Gastrocnemius medialis (tissue), 4 donors: ENCODE data around the gene DIPK1C. TPM values are rescaled to one million over a fixed set of nuclear protein-coding genes. Genes with fewer than 3 reads are reported as not detected.

ENCODE experiments used
- ATAC-seq, 2 donors: fragments of 150-250 bp; one replicate each; pipeline ENCODE4 v1.9.1; 2016
- DNase-seq, 2 donors: peaks; one replicate each; pipeline ENCODE4 v3.0.0-alpha.2; 2019
- H3K27ac ChIP-seq, 4 donors: fragments of 200-600 bp; sonication (generic); 1 replicate in 1 of 4; 2 replicates in 3 of 4; pipeline ENCODE4 v1.5.1; 2016 to 2018; ENCODE audit warnings: mild to moderate bottlenecking in 2 of 4, moderate library complexity in 1 of 4
- H3K27me3 ChIP-seq, 3 donors: fragments of 200-600 bp; sonication (generic) in 2 of 3; 1 replicate in 1 of 3; 2 replicates in 2 of 3; pipeline versions ENCODE4 v1.5.1 to v1.6.0; 2016 to 2019; ENCODE audit warnings: mild to moderate bottlenecking in 1 of 3, moderate library complexity in 1 of 3
- H3K36me3 ChIP-seq, 2 donors: fragments of 200-600 bp; sonication (generic) in 1 of 2; one replicate each; pipeline ENCODE4 v1.5.1; 2017 to 2018
- H3K4me1 ChIP-seq, 2 donors: fragments of 200-600 bp; sonication (generic) in 1 of 2; one replicate each; pipeline ENCODE4 v1.5.1; 2016 to 2017; ENCODE audit warnings: mild to moderate bottlenecking in 2 of 2
- H3K4me3 ChIP-seq, 4 donors: fragments of 200-600 bp; sonication (generic) in 3 of 4; 1 replicate in 1 of 4; 2 replicates in 3 of 4; pipeline ENCODE4 v1.5.1; 2016 to 2019; ENCODE audit warnings: mild to moderate bottlenecking in 2 of 4
- H3K9me3 ChIP-seq, 3 donors: fragments of 200-600 bp; sonication (generic) in 2 of 3; 1 replicate in 1 of 3; 2 replicates in 2 of 3; pipeline ENCODE4 v1.5.1; 2016 to 2019
- POLR2A ChIP-seq, 2 donors: fragments of 450-650 bp; IDR thresholded peaks; one replicate each; pipeline ENCODE4 v1.6.1; 2017; ENCODE audit warnings: antibody characterized with exemption in 2 of 2, mild to moderate bottlenecking in 2 of 2, moderate library complexity in 2 of 2
- in situ Hi-C, 4 donors: fragments of 200-750 bp; cut with MboI; loops; one replicate each; pipeline versions ENCODE4 v1.15.0 to v1.8.0; 2017; ENCODE audit warnings: low sequenced_read_pairs in 4 of 4
- intact Hi-C: fragments of 100-400 bp; cut with DNase I; formaldehyde crosslinking; loops from one replicate; pipeline ENCODE4 v1.15.1; 2023; ENCODE audit warnings: low total_unique reads
- total RNA-seq, 4 donors: library from RNA; depleted of rRNA; stranded (reverse); fragments of >200 nt; gene quantifications; one replicate each; pipeline versions ENCODE4 v1.1.0 to v1.2.3, GENCODE V29; 2016
- TF ChIP-seq, protein P1 (sequence below), 5 experiments: fragments of 450-650 bp in 3 of 5; fragments of 200-600 bp in 2 of 5; sonication (generic) in 2 of 5; IDR thresholded peaks in 4 of 5; conservative IDR thresholded peaks in 1 of 5; 1 replicate in 4 of 5; 2 replicates in 1 of 5; pipeline ENCODE4 v1.5.1; 2016 to 2019; ENCODE audit warnings: antibody characterized with exemption in 5 of 5, mild to moderate bottlenecking in 3 of 5, moderate library complexity in 3 of 5

Gene DIPK1C
- total RNA-seq, 4 donors from 2014 or later = 0.07 to 2.0 TPM; not detected in 2

DNA sequence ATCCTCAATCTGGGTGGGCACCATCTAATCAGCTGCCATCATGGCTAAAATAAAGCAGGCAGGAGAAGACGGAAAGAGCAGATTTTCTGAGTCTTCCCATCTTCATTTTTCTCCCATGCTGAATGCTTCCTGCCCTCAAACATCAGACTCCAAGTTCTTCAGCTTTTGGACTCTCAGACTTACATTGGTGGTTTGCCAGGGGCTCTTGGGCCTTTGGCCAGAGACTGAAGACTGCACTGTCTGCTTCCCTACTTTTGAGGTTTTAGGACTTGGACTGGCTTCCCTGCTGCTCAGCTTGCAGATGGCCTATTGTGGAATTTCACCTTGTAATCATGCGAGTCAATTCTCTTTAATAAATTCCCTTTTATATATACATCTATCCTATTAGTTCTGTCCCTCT is 36.6 kb downstream of the DIPK1C start:
- no peak for DNase-seq
- H3K4me3 ChIP-seq = no peak overlapping the region
- no peak overlapping the region for H3K27ac ChIP-seq

DNA sequence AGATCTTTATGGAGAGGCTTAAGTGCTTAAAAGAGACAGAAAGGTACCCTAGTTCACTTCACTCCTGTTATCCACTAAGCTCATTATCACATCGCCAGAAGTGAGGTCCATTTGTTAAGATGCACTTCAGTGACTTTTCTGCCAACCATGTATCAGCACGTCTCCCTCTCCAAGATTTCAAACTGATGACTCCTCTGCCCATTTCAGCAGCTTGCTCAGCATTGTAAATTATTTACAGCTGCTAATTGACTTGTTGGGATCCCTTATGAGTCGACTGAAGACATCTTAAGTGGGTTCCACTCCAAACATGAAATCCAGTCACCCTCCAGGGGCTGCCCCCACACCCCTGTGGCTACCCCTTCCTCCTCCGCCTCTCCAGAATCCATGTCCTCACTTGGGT is 37.3 kb downstream of the DIPK1C start:
- Histone ChIP-seq H3K27ac (no peak overlapping the region), H3K4me3 (no peak overlapping the region), H3K27me3 (no peaks in the 10 kb centered on the region), H3K4me1 (peaks cover 0 to 5% of the 10 kb centered on the region in 2 donors), H3K9me3 (no peaks in the 10 kb centered on the region), H3K36me3 (no peaks in the 10 kb centered on the region)
- ATAC-seq (no peak), DNase-seq (no peak)
- TF ChIP-seq POLR2A (IDR thresholded peaks at IDR 0.05) = no peak
- TF ChIP-seq, protein P1, sequence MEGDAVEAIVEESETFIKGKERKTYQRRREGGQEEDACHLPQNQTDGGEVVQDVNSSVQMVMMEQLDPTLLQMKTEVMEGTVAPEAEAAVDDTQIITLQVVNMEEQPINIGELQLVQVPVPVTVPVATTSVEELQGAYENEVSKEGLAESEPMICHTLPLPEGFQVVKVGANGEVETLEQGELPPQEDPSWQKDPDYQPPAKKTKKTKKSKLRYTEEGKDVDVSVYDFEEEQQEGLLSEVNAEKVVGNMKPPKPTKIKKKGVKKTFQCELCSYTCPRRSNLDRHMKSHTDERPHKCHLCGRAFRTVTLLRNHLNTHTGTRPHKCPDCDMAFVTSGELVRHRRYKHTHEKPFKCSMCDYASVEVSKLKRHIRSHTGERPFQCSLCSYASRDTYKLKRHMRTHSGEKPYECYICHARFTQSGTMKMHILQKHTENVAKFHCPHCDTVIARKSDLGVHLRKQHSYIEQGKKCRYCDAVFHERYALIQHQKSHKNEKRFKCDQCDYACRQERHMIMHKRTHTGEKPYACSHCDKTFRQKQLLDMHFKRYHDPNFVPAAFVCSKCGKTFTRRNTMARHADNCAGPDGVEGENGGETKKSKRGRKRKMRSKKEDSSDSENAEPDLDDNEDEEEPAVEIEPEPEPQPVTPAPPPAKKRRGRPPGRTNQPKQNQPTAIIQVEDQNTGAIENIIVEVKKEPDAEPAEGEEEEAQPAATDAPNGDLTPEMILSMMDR (IDR thresholded peaks at IDR 0.05 in 4 of 5, conservative IDR thresholded peaks at IDR 0.05 in 1 of 5) = no peak
- in situ Hi-C loops (no loop called here), intact Hi-C loops (no loop called here)

More for the DNA sequence above, 36.6 kb downstream of the DIPK1C start:
- Histone ChIP-seq H3K36me3 (no peaks in the 10 kb centered on the region), H3K9me3 (no peaks in the 10 kb centered on the region), H3K4me1 (peaks cover 0 to 5% of the 10 kb centered on the region in 2 donors), H3K27me3 (no peaks in the 10 kb centered on the region)
- intact Hi-C loops (no loop called here), in situ Hi-C loops (no loop called here)
- ATAC-seq = no peak
- TF ChIP-seq, protein P1 (IDR thresholded peaks at IDR 0.05 in 4 of 5, conservative IDR thresholded peaks at IDR 0.05 in 1 of 5) = no peak
- no peak for TF ChIP-seq POLR2A (IDR thresholded peaks at IDR 0.05)

DNA sequence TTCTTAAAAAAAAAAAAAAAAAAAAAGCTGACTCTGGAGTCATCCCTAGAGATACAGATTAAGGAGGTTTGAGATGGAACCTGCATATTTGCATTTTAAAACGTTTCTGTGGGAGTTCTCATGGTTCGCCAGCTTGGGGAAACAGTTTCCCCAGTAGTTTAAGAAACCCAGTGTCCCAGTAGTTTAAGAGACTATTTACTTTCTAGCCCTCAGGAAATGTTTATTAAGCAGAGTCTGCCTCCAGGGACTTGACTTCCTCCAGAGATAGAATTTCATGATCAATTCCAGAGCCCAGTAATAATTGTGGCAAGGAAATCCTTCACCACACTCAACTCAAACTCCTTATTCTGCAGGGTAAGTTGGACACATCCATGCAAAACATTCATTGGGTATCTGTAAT is 39.1 kb downstream of the DIPK1C start:
- Histone ChIP-seq H3K4me3 (no peak overlapping the region), H3K27ac (no peak overlapping the region), H3K9me3 (no peaks in the 10 kb centered on the region), H3K36me3 (no peaks in the 10 kb centered on the region), H3K4me1 (peaks cover 0 to 5% of the 10 kb centered on the region in 2 donors), H3K27me3 (peaks cover 0 to under 1% (median 0%) of the 10 kb centered on the region in 3 donors)
- ATAC-seq (no peak), DNase-seq (no peak)
- in situ Hi-C loops (no loop called here), intact Hi-C loops (no loop called here)
- TF ChIP-seq, protein P1 (IDR thresholded peaks at IDR 0.05 in 4 of 5, conservative IDR thresholded peaks at IDR 0.05 in 1 of 5) = no peak
- no peak for TF ChIP-seq POLR2A (IDR thresholded peaks at IDR 0.05)

DNA sequence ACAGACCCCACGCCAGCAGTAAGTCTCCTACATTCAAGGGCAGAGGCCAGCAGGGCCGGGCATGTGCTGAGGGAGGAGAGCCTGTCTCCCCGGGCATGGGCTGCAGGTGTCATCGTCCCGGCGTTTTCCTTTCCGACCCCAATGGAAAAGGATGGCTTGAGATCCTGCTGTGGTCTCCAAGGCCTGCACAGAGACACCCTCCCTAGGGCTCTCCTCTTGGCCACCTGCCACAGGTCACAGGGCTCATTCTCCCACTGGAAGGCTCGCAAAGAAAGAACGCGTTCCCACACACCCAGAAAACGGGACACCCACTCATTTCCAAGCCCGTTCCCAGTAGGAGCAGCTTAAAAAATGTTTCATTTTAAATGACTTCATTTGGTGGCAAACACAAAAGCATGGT is 41.0 kb downstream of the DIPK1C start:
- Histone ChIP-seq H3K36me3 (no peaks in the 10 kb centered on the region), H3K27me3 (peaks cover 0 to 6% (median 3%) of the 10 kb centered on the region in 3 donors), H3K9me3 (no peaks in the 10 kb centered on the region), H3K27ac (no peak overlapping the region), H3K4me3 (no peak overlapping the region), H3K4me1 (peaks cover 0 to 5% of the 10 kb centered on the region in 2 donors)
- ATAC-seq (no peak), DNase-seq (no peak)
- intact Hi-C loops (no loop called here), in situ Hi-C loops (no loop called here)
- no peak for TF ChIP-seq POLR2A (IDR thresholded peaks at IDR 0.05)
- TF ChIP-seq, protein P1 (IDR thresholded peaks at IDR 0.05 in 4 of 5, conservative IDR thresholded peaks at IDR 0.05 in 1 of 5) = no peak

DNA sequence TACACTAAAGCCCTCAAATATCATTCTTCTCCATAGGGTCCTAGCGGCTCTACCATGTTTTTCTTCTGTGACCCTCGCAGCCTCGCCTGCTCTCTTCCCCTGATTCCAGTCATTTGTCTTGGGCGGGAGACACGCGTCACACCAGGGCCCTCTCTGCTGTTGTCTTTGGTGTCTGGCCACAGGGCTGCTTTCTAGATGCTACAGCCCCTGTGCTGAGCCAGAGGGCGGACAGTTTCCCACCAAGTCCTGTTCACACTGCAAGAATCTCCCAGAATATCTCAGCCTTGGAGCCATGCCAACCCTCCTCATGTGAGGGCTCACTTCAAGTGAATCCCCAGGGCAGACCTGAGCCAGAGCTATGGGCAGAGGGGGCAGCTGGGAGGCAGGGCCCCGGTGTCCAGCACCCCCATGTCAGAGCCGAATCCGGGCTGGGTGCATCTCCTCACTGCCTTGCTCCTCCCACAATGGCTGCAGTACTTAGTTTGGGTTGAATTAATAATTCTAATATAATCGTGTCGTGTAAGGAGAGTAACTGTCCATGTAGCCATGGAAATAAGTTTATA is 42.1 kb downstream of the DIPK1C start:
- Histone ChIP-seq H3K4me1 (peaks cover 0 to 5% of the 10 kb centered on the region in 2 donors), H3K36me3 (no peaks in the 10 kb centered on the region), H3K27me3 (peaks cover 0 to 6% (median 3%) of the 10 kb centered on the region in 3 donors), H3K9me3 (no peaks in the 10 kb centered on the region), H3K27ac (no peak overlapping the region), H3K4me3 (no peak overlapping the region)
- intact Hi-C loops = no loop called here
- no peak for TF ChIP-seq POLR2A (IDR thresholded peaks at IDR 0.05)
- TF ChIP-seq, protein P1 (IDR thresholded peaks at IDR 0.05 in 4 of 5, conservative IDR thresholded peaks at IDR 0.05 in 1 of 5) = no peak
- DNase-seq (no peak), ATAC-seq (no peak)
- in situ Hi-C loops = no loop called here
